PFSK-1 (cell line): Measurements from ENCODE around the gene EGFLAM.

Experiments used
- POLR2AphosphoS5 ChIP-seq: IDR thresholded peaks from 2 replicates; pipeline ENCODE4 v1.6.1; 2012; ENCODE audit warnings: low read depth, mild to moderate bottlenecking, control low read depth, low read length, moderate library complexity
- REST ChIP-seq, 2 experiments: IDR thresholded peaks; 2 replicates each; pipeline versions ENCODE4 v1.6.1 to v1.8.0; 2011 to 2012; ENCODE audit warnings: low read depth in 2 of 2, low read length in 2 of 2, control low read depth in 1 of 2, inconsistent platforms in 1 of 2, mild to moderate bottlenecking in 1 of 2, moderate library complexity in 1 of 2; ENCODE audit not compliant: insufficient read depth in 1 of 2
- TAF1 ChIP-seq: IDR thresholded peaks from 2 replicates; pipeline ENCODE4 v1.6.1; 2012; ENCODE audit warnings: low read length, control low read depth, borderline replicate concordance; ENCODE audit not compliant: insufficient read depth

GRCh38 chr5:38455796-38456330 is 197.5 kb downstream of the EGFLAM start:
- TF ChIP-seq POLR2AphosphoS5: no peak
- no peak for TF ChIP-seq TAF1
- no peak for TF ChIP-seq REST (IDR thresholded peaks at IDR 0.05; ENCODE audit: insufficient read depth in 1 of 2, low read depth in 2 of 2, low read length in 2 of 2)
